ENCODE results near the gene COBL.

Gene COBL

DNA sequence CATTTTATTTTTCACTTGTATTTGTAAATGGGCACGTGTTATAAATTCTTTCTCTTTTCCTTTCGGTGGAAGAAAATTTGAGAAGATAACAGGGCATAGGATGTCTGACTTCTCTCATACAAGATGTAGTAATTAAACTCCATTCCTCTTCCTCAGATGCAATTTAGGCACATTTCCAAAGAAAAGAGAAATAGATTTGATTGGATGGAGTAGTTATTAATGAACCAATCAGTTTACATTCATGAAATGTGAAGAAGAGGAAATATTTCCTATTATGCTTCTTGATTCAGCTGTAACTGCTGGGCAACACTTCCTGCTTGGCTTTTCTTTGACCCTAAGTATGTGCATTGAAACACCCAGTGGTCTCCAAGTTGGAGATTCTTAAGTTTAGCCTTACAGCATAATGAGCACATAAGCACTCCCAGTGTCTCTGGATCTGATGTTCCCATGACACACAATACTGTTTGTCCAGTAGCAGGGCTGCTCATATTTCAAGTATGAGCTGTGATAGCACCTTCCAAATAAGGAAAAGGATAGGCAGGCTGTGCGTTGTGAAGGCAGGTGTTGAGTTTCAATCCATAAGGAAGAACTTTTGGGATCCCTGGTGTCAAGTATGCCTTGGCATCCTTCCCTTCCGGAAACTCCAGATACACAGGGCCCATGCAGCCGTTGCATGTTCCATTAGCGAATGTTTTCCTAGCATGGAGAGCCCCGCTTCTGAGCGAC is 33.4 kb upstream of the COBL start:
- TF ChIP-seq SIN3A (IDR thresholded peaks at IDR 0.05; ENCODE audit: borderline replicate concordance, insufficient read depth, low read length) = no peak
- no peak for TF ChIP-seq POLR2AphosphoS5 (IDR thresholded peaks at IDR 0.05; ENCODE audit: low read depth, low read length)
- TF ChIP-seq, protein P1, sequence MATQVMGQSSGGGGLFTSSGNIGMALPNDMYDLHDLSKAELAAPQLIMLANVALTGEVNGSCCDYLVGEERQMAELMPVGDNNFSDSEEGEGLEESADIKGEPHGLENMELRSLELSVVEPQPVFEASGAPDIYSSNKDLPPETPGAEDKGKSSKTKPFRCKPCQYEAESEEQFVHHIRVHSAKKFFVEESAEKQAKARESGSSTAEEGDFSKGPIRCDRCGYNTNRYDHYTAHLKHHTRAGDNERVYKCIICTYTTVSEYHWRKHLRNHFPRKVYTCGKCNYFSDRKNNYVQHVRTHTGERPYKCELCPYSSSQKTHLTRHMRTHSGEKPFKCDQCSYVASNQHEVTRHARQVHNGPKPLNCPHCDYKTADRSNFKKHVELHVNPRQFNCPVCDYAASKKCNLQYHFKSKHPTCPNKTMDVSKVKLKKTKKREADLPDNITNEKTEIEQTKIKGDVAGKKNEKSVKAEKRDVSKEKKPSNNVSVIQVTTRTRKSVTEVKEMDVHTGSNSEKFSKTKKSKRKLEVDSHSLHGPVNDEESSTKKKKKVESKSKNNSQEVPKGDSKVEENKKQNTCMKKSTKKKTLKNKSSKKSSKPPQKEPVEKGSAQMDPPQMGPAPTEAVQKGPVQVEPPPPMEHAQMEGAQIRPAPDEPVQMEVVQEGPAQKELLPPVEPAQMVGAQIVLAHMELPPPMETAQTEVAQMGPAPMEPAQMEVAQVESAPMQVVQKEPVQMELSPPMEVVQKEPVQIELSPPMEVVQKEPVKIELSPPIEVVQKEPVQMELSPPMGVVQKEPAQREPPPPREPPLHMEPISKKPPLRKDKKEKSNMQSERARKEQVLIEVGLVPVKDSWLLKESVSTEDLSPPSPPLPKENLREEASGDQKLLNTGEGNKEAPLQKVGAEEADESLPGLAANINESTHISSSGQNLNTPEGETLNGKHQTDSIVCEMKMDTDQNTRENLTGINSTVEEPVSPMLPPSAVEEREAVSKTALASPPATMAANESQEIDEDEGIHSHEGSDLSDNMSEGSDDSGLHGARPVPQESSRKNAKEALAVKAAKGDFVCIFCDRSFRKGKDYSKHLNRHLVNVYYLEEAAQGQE (IDR thresholded peaks at IDR 0.05; ENCODE audit: insufficient read depth in 1 of 2, low read depth in 2 of 2, low read length in 2 of 2) = no peak
- no peak for TF ChIP-seq FOXP2 (optimal IDR thresholded peaks at IDR 0.05; ENCODE audit: borderline replicate concordance, extremely low read depth, extremely low read length, insufficient read depth)
- TF ChIP-seq TAF1 (IDR thresholded peaks at IDR 0.05; ENCODE audit: borderline replicate concordance, insufficient read depth, low read length) = no peak

DNA sequence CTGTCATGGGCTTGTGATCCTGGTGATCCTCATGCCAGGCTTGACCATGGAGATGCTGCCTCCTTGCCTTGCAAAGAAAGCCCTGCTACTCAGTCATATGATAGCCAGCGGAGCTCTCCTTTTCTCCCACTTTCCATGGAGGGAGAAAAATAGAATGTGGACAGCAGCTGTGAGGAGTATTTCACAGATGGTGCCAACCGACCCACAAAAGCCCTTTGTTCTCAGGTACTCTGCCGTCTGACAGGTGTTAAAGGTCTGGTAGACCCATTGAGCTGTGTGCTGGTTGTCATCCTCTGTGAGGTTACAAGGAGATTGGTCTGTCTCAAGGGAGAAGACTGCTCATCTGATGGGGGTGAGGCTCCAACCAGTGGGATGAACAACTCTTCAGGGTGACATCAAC is 29.5 kb upstream of the COBL start:
- TF ChIP-seq TAF1 (IDR thresholded peaks at IDR 0.05; ENCODE audit: borderline replicate concordance, insufficient read depth, low read length) = no peak
- no peak for TF ChIP-seq FOXP2 (optimal IDR thresholded peaks at IDR 0.05; ENCODE audit: borderline replicate concordance, extremely low read depth, extremely low read length, insufficient read depth)
- no peak for TF ChIP-seq SIN3A (IDR thresholded peaks at IDR 0.05; ENCODE audit: borderline replicate concordance, insufficient read depth, low read length)
- TF ChIP-seq POLR2AphosphoS5 (IDR thresholded peaks at IDR 0.05; ENCODE audit: low read depth, low read length) = no peak
- TF ChIP-seq, protein P1 (IDR thresholded peaks at IDR 0.05; ENCODE audit: insufficient read depth in 1 of 2, low read depth in 2 of 2, low read length in 2 of 2) = no peak

DNA sequence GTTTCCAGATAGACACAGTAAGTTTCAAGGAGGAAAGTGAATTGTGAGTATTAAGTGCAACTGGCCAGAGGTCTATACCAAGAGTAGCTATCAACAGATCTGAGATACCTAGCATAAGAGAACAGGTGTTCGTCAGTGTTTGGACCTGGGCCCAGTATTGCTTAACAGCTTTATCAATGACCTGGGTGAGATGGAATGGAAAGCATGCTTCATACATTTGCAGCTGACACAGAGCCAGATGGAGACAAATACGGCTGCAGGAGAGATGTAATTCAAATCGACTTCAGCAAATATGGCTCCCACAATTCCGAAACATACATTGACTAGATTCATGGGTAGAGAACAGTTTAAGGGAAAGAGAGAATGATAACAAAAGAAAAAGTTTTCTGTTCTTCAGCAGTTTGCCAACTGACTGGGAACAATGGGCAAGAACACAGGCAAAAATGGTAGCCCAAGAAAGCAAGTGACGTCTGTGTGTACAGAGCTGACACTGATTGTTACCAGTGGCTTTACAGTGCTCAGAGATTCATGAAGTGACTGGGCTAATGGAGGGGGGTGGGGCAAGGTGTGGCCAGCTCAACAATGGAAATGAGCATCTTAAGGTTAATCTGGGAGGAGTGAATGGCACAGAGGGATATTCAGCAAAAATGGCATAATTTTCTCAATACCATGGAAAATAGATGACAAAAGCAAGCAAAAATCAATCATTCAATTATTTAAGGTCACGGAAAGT is 28.0 kb upstream of the COBL start:
- TF ChIP-seq SIN3A (IDR thresholded peaks at IDR 0.05; ENCODE audit: borderline replicate concordance, insufficient read depth, low read length) (no peak), TAF1 (IDR thresholded peaks at IDR 0.05; ENCODE audit: borderline replicate concordance, insufficient read depth, low read length) (no peak), POLR2AphosphoS5 (IDR thresholded peaks at IDR 0.05; ENCODE audit: low read depth, low read length) (no peak)
- TF ChIP-seq, protein P1 (IDR thresholded peaks at IDR 0.05; ENCODE audit: insufficient read depth in 1 of 2, low read depth in 2 of 2, low read length in 2 of 2) = no peak

DNA sequence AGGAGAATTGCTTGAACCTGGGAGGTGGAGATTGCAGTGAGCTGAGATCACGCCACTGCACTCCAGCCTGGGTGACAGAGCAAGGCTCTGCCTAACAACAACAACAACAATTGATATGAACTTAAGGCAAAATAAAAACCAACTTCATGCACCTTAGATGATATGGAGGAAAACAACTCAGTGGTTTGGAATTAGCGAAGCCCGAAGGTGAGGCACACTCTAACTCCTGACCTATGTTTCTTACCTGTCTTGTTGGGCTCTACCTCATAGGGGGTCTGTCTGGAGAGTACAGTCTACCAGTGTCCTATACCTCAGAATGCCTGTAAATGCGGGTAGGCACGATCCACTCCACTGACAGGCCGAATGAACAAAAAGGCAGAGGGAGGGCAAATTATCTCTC is 24.3 kb upstream of the COBL start:
- no peak for TF ChIP-seq SIN3A (IDR thresholded peaks at IDR 0.05; ENCODE audit: borderline replicate concordance, insufficient read depth, low read length)
- no peak for TF ChIP-seq FOXP2 (optimal IDR thresholded peaks at IDR 0.05; ENCODE audit: borderline replicate concordance, extremely low read depth, extremely low read length, insufficient read depth)
- no peak for TF ChIP-seq POLR2AphosphoS5 (IDR thresholded peaks at IDR 0.05; ENCODE audit: low read depth, low read length)
- TF ChIP-seq, protein P1 (IDR thresholded peaks at IDR 0.05; ENCODE audit: insufficient read depth in 1 of 2, low read depth in 2 of 2, low read length in 2 of 2) = no peak

All from PFSK-1 (cell line).